SU-DHL-6 (cell line): ENCODE measurements around the gene IGFBP6.

ENCODE experiments used
- EZH2phosphoT487 ChIP-seq: fragments of 200-600 bp; sonication (generic), shearing (Covaris generic); conservative IDR thresholded peaks from 2 replicates; pipeline ENCODE4 v1.6.1; 2018; ENCODE audit warnings: mild to moderate bottlenecking, antibody characterized with exemption, low read length, moderate library complexity, mixed read lengths
- TF ChIP-seq, protein P1 (sequence below): fragments of 200-600 bp; sonication (generic); IDR thresholded peaks from one replicate; pipeline ENCODE4 v1.5.1; 2017; ENCODE audit warnings: antibody characterized with exemption, mild to moderate bottlenecking, low read length, moderate library complexity; ENCODE audit not compliant: insufficient read depth, poor library complexity, severe bottlenecking

DNA sequence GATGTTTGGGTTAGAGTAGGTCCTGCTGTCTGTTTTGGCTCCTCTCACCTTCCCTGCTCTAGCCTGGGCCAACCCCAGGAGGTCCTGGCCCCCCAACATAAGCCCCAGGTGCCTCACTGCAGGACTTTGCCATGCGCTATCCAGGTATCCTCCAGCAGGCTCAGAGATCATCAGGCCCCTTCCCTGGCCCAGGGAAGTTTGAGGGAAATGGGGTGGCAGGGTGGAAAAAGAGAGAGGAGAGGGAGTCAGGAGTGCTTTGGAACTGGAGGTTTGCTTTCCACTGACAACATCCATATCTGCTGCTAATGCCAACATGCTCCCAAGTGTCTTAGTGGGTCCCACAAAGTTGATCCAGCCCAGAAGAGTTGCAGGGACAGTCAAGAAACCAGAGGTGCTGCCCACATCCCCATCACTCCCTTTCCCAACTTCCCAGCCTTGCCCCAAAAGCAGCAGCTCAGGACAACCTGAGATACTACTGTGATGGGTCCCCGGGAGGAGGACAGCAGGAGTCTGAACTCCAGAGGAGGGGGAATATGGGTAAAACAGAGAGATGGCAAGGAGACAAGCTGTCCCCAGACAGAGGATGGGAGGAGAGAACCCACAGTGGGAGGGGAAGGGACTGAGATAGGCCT, 46.9 kb upstream of the IGFBP6 start:
- TF ChIP-seq, protein P1, sequence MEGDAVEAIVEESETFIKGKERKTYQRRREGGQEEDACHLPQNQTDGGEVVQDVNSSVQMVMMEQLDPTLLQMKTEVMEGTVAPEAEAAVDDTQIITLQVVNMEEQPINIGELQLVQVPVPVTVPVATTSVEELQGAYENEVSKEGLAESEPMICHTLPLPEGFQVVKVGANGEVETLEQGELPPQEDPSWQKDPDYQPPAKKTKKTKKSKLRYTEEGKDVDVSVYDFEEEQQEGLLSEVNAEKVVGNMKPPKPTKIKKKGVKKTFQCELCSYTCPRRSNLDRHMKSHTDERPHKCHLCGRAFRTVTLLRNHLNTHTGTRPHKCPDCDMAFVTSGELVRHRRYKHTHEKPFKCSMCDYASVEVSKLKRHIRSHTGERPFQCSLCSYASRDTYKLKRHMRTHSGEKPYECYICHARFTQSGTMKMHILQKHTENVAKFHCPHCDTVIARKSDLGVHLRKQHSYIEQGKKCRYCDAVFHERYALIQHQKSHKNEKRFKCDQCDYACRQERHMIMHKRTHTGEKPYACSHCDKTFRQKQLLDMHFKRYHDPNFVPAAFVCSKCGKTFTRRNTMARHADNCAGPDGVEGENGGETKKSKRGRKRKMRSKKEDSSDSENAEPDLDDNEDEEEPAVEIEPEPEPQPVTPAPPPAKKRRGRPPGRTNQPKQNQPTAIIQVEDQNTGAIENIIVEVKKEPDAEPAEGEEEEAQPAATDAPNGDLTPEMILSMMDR: no peak
- no peak for TF ChIP-seq EZH2phosphoT487
